Activated CD4-positive, CD25-positive, alpha-beta regulatory T cell treated with anti-CD3 and anti-CD28 coated beads, Interleukin-2, amount 50 U/mL, for 24 hours (primary cell): Measurements from ENCODE around the gene CDC42SE2.
A peak's percentile ranks its signal among the peaks of the same experiment; 100 is the strongest.
"Not testable (repeated sequence)": the region's sequence is repeated elsewhere in the genome, so short reads cannot be mapped to it uniquely, and the experiment has no call there.

ENCODE experiments used
- ATAC-seq, 2 donors: fragments of 150-1000 bp; cut with Tn5 transposase; one replicate each; pipeline ENCODE4 v1.10.0; 2021; ENCODE audit warnings: mild to moderate bottlenecking in 1 of 2, moderate library complexity in 1 of 2

Gene CDC42SE2

DNA sequence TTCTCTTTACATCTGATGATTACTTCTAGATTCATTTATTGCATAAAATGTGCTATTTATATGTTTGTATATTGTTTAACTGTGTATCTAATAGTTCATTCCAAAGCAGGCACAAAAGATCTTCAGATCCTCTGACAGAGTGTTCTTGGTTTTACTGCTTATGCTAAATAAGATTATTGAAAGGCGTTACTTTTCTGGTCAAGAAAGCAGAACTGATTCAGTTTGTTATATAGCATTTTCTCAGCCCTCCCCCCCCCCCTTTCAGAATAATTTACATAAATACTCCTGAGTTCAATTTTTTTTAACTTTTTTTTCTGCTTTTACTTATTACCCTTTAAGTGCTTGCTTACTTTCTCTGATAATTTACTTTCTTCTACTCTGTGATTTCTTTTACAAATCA lies 15.4 kb downstream of the CDC42SE2 start:
- ATAC-seq = no peak

DNA sequence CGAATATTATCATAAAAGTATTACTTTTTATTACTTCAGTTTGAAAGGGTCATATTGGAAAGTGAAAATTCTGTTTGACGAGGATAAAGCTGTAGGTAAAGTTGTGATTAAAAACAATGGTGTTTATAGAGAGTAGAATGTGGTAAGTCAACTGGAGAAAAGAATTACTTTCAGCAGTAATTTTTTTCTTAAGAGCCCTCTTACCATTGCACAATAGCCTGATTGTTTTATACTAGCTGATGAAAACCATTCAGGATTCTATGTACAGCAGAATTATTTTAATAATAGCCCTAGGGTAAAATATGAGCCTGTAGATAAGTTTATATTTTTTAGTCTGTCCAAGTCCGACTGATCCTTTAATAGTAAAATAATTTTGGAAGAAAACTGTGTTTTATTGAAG lies 16.6 kb downstream of the CDC42SE2 start:
- no peak for ATAC-seq

DNA sequence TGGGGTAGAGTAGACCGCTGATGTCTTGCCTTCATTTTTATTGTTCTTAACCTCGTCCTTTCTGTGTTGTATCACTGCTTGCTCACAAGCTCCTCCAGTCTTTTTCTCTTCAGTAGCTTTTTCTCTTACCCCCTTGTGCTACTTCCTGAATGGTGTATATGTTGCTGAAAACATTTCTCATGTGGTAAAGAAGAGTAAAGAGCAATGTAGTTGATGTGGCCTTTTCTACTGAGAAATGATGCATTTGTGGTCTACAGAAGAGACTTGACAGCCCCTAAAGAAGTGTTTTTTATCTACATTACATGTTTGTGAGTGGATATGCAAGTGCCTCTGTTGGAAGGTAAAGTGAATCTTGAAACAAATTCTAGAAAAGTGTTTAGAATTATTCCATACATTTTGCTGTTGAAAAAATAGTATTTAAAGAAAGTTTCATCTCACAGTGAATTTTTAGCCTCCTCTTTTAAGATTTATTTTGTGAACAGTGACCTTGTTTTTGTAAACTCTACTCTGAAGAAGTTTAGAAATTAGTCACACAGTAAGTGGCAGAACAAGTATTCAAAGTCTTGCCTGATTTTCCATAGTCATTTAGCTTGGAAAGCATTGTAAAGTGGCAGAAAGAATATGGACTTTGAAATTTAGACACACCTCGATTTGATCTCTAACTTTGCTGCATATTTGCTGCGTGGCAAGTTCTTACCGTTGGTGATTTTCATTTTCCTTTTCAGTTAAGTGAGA lies 17.4 kb downstream of the CDC42SE2 start:
- ATAC-seq = peak; percentile 72 to 80

DNA sequence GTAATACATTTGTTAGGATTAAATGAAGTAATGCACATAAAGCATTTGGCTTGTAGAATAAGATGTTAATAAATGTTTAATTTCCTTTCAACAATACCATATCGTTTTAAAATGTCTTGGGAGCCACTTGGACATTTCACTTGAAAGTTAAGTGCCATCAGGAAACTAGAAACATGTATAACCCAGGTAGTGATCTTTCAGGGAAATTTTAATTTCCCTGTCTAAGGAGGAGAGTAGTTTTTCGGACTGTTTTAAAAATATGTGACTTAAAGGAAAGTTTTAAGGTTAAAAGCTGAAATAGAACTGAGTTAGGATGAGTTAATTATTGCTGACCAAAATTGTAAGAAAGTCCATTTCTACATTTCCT lies 18.0 kb downstream of the CDC42SE2 start:
- no peak for ATAC-seq

DNA sequence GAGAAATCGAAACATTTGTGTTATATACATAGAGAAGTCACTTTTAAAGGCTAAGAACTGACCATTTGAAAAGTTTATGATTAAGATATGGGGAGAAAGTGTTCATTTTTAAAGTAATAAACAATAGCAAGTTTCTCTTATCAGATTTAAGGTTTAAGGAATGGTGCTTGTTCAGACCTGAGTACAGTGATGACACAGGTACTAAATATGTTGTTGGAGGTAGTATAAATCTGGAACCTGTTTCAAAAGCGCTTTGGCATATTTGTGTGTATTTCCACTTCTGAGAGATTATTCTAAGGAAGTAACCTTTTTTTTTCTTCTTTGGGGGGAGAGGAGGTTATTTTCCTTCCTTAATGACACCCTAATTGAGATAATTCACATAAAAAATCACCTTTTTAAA lies 18.4 kb downstream of the CDC42SE2 start:
- no peak for ATAC-seq

DNA sequence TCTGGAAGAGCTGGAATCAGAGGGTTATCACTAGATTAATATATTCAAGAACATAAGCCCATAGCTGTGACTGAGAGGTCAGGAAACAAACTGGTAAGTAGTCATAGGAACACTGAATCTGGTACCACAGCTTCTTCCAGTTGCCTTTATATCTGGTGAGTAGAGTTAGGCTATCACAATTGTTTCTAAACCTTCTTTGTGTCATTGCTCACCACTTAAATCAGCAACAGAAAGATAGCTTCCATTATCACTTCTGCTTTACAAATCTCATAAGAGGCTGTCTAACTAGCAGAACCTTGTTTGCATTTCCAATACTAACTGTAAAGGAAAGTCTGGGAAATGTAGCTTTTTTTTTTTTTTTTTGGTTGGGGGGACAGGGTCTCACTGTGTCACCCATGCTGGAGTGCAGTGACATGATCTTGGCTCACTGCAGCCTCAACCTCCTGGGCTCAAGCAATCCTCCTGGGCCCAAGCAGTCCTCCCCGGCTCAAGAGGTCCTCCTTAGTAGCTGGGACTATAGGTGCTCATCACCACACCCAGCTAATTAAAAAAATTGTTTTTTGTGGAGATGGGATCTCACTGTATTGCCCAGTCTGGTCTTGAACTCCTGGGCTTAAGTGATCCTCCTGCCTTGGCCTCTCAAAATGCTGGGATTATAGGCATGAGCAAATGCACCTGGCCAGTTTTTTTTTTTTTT lies 22.0 kb downstream of the CDC42SE2 start:
- ATAC-seq = peak; percentile 22 to 25

DNA sequence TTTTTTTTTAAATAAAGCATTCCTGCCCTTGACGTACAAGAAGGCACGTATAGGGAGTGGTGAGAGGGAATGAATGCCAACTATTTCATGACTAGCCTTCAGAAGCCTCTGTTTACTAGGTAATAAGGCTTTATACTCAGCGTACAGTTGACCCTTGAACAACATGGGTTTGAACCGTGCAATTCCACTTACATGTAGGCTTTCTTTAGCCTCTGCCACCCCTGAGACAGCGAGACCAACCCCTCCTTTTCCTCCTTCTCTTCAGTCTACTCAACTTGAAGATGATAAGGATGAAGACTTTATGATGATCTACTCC lies 22.5 kb downstream of the CDC42SE2 start:
- no peak for ATAC-seq

DNA sequence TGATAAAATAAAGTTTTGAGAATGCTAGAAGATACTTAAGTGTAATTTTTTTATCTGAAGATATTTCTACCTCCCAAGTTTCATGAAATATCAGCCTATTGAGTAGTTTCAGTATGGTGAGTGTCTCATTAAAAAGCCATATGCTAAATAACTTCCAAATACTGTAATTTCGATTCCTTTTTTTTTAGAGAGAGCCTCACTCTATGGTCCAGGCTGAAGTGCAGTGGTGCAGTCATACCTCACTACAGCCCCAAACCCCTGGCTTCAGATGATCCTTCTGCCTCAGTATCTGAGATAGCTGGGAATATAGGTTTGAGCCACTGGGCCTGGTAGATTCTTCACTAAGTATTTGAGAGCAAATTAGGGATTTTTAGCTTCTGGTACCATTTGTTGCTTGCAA lies 24.5 kb downstream of the CDC42SE2 start:
- no peak for ATAC-seq

DNA sequence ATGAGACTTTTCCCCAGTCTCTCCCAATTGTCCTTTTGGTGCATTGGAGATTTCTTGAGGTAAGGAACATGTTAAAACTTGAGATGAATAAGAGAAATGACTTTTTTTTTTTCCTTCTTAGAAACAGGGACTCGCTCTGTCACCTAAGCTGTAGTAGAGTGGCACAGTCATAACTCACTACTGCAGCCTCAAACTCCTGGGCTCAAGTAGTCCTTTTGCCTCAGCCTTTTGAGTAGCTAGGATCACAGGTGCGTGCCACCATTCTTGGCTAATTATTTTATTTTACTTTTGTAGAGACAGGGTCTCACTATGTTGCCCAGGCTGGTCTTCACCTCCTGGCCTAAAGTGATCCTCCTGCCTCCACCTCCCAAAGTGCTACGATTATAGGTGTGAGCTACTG lies 25.9 kb downstream of the CDC42SE2 start:
- peak; percentile 74 to 77 for ATAC-seq

DNA sequence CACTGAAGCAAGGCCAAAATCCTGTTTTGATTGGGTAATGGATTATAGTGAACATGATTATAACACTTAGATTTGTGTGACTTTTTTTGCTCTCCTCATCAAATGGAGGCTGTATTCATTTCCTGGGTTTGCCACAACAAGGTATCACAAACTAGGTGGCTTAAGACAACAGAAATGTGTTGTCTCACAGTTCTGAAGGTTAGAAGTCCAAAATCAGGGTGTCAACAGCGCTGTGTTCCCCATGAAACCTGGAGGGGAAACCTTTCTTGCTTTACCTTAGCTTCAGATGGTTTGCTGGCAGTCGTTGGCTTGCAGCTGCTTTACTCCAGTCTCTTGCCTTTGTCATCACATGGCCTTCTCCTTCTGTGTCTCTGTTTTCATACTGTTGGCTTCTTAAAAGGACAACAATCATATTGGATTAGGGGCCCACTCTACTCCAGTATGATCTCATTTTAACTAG lies 32.4 kb downstream of the CDC42SE2 start:
- peak in 1 of 2 donors; percentile 36 for ATAC-seq

DNA sequence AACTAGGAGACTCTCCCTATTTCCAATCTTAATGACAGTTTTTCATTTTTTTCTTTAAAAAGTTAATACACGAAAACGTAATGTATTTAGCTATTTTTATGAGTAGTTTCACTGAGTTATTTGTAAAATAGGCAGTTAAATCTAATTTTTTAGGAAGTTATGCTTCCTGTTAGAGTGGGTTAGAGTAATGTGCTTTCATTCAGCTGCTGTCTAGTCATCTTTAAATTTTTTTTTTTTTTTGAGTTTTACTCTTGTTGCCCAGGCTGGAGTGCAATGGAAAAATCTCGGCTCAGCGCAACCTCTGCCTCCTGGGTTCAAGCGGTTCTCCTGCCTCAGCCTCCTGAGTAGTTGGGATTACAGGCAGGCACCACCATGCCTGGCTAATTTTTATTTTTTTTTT lies 34.0 kb downstream of the CDC42SE2 start:
- ATAC-seq = no peak

DNA sequence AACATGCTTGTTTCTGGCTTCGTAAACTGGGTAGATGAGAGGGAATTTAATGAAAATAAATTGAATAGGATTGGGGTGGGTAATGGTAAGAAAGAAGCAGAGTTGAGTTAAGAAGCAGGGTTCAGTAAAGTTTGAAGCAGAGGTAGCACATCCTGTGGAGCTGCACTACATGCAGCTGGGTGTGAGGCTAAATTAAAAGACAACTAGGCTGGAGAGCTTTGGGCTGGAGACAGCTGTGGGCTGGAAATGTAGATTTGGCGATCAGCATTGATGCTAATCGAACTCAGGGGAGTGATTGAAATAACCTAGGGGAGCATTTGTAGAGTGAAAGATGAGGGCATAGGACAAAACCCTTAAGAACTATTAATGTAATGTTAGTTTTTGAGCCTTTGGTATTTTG lies 35.6 kb downstream of the CDC42SE2 start:
- ATAC-seq = no peak

DNA sequence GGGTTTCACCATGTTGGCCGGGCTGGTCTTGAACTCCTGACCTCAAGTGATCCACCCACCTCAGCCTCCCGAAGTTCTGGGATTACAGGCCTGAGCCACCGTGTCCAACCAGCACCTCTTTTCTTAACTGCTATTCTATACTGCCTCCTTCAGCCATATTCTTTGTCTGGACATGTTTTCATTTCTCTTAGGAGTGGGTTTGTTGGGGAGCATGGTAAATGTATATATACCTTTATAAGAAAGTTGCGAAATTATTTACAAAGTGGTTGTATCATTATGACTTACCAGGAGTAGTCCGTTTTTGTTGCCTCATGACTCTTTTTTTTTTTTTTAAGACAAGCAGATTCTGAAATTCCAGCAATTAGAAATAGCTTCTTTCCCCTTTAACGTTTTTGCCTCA lies 38.7 kb downstream of the CDC42SE2 start:
- ATAC-seq = no peak

DNA sequence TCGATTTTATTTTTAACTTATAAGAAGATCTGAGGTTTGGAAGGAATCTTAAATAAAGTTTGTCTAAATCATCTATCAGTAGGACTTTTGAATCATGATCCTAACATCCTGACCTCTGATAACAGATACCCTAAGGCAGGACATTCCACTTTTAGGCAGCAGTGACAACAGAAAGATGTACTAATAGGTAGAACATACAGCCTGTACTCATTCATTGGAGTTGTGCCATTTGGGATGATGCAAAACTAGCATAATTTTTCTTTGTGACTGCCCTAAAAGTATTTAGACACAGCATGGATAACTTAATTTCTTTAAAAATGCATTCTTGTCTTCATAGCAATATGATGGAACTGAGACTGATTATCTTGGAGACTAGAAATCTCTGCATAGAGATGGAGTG lies 39.7 kb downstream of the CDC42SE2 start:
- no peak for ATAC-seq

DNA sequence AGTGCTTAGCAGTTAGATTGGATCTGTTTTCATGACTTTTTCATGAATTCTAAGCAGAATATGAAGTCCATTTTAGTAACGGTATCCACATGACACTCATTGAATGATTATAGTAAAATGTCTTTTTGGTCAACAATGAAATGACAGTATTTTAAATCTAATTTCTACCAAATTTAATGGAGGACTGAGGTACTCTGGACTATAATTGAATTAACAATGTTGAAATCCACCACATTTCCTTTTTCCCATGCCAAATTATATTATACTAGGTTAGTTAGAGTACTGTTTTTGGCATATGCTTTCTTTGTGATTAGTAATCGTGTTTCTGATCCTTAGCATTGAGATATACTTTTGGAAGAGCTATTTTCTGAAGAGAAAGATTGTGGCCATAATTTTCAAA lies 40.6 kb downstream of the CDC42SE2 start:
- no peak for ATAC-seq

DNA sequence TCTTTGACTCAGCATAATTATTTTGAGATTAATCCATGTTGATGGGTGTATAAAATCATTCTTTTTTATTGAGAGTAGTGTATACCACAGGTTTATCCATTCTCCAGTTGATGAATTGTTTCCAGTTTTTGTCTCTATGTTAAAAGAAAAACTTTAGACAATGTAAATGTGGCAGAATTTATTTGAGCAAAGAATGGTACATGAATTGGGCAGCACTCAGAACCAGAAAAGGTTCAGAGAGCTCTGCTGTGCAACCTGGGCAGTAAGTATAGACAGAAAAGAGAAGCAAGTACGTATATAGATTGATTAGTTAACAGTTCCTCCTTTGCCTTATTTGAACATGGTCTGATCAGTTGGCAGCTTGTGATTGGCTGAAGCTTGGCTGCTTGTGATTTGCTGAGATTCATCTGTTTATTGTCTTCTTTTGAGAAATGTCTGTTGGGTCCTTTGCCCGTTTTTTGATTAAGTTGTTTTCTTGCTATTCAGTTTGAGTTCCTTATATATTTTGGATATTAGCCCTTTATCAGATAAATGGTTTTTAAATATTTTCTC lies 41.4 kb downstream of the CDC42SE2 start:
- ATAC-seq = no peak

DNA sequence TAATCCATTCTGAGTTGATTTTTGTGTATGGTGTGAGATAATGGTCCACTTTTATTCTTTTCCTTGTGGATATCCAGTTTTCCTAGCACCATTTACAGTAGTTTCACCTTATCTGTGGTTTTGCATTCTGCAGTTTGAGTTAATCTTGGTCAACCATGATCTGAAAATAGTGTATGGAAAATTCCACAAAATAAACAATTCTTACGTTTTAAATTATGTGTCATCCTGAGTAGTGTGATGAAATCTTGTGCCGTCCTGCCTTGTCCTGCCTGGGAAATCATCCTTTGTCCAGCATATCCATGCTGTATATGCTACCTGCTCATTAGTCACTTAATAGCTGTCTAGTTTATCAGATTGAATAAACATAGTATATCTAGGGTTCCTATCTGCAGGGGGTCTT lies 42.1 kb downstream of the CDC42SE2 start:
- no peak for ATAC-seq

DNA sequence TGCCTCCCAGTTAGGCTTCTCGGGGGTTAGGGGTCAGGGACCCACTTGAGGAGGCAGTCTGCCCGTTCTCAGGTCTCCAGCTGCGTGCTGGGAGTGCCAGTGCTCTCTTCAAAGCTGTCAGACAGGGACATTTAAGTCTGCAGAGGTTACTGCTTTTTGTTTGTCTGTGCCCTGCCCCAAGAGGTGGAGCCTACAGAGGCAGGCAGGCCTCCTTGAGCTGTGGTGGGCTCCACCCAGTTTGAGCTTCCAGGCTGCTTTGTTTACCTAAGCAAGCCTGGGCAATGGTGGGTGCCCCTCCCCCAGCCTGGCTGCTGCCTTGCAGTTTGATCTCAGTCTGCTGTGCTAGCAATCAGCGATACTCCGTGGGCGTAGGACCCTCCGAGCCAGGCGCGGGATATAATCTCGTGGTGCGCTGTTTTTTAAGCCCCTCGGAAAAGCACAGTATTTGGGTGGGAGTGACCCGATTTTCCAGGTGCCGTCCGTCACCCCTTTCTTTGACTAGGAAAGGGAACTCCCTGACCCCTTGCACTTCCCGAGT lies 48.5 kb downstream of the CDC42SE2 start:
- ATAC-seq = not testable (repeated sequence)

DNA sequence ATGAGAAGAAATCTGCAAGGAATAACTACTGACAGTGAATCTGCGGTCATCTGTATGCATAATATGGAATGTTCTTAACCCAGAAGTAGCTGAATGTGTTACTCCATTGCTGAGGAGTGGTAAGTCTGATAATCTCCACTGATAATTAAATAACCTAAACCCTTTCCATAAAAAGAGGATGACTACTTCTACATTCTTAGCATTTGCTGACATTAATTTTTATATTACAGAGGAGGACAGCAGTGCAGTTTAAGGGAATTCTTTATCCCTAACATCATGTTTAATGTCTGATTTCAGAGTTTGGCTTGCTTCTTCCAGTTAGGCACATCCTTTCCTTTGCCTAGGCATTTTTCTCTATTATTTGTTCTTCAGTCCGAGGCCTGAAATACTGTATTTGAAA lies 52.2 kb downstream of the CDC42SE2 start:
- ATAC-seq = no peak

DNA sequence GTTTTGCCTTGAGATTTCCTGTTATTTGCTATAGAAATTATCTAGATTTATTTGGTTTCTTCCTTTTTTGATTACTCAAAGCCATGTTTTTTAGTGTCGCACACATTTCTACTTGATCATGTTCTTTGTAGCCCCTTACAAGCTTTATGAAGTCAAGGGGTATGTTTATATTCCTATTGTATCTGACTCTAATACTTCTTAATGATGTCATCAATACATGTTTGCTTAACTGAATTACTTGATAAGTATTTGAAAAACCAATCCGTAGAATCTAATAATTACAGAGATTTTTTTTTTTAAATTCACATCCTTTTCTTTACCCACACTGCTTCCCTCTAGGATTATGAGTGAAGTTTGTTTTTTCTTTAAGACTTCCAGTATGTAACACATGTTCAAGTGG lies 53.0 kb downstream of the CDC42SE2 start:
- ATAC-seq = no peak

DNA sequence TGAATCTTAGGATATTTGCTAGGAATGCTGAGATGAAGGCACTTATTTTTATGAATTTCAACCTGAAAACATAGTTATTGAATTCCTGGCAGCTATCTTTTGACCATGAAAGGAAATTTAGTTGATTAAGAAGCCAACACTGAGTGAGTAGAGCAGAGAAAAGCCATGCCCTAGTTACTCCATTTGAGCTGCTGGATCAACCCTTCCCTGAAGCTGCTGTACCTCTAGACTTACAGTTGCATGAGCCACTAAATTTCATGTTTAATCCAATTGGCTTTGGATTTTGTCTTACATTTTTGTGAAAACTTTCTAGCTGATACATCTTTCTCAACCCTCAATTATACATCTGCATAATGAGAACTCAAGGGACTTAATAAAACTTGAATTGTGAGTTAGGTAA lies 54.6 kb downstream of the CDC42SE2 start:
- ATAC-seq = no peak

DNA sequence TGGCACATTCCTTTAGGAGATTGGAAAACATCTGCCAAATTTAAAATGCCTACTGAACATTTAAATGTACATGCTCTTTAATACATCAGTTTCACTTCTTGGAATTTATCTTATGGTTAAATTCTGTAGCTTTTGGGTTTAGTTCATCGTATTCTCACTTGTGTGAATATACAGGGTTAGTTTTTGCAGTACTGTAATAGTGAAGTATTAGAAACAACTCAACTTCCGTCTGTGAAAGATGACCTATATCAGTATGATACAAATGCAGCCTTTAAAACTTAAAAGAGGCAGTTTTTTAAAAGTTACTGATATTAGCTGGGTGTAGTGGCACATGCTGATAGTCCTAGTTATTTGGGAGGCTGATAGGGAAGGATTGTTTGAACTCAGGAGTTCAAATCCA lies 57.2 kb downstream of the CDC42SE2 start:
- peak; percentile 67 to 77 for ATAC-seq

DNA sequence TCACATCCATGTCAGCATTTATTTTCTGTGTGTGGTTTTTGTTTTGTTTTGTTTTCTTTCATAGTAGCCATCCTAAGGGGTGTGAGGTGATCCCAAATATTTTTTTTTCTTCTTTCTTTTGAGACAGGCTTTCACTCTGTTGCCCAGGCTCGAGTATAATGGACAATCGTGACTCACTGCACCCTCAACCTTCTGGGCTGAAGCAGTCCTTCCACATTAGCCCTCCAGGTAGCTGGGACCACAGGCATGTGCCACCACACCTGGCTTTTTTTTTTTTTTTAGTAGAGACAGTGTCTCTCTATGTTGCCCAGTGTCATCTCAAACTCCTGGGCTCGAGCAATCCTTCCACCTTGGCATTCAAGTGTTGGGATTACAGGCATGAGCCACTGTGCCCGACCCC lies 59.1 kb downstream of the CDC42SE2 start:
- ATAC-seq = no peak

DNA sequence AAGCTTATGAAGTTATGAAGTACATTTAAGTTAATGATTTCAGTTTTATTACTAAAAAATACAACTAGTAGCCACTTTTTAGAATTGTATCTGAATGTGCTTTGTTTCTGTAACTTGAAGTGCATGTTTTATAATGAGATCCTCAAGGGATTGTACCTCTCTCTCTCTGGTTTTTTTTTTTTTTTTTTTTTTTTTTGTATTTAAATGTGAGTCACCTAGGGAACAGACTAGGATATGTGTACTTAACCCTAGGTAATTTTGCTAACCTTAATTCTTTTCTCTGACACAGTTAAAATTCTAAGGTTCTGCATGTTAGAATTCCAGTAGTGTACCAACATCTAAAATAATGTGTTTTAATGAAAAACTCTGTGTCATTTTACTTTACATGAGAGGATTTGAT lies 59.5 kb downstream of the CDC42SE2 start:
- ATAC-seq = no peak
